Measurements from ENCODE around the gene APOA4. TPM values are rescaled to one million over a fixed set of nuclear protein-coding genes. Genes with fewer than 3 reads are reported as not detected.

The APOA4 gene
- not detected in 2 replicates for total RNA-seq

GRCh38 chr11:116823031-116823843 is at the start of gene APOA4:
APOA4 (minus strand) TSS chr11:116823304; CDS start chr11:116823191, 113 bp downstream.

GRCh38 chr11:116837231-116838091 is 14.4 kb upstream of the APOA4 start, which contains the start of gene APOA1:
APOA1 (minus strand) TSS chr11:116837622; CDS start chr11:116837387, 235 bp downstream.

GRCh38 chr11:116829525-116830183 is 6.5 kb upstream of the APOA4 start, which contains the start of gene APOC3:
APOC3 (plus strand) TSS chr11:116829907; CDS start chr11:116830583, 676 bp downstream.

GRCh38 chr11:116791813-116792143 is 31.3 kb downstream of the APOA4 start, which contains the start of gene APOA5:
APOA5 (minus strand) TSS chr11:116791879; CDS start chr11:116791860, 19 bp downstream.

GRCh38 chr11:116787786-116788486 is 35.2 kb downstream of the APOA4 start, which contains the start of gene ZPR1:
ZPR1 (minus strand) TSS chr11:116788023; CDS start chr11:116787990, 33 bp downstream.

GRCh38 chr11:116772443-116773202 is 50.5 kb downstream of the APOA4 start, which contains the start of gene BUD13:
BUD13 (minus strand) TSS chr11:116772987; CDS start chr11:116772964, 23 bp downstream.

Other genes with a start within 250 kb of the APOA4 start
- 10.3 and 12.1 TPM in 2 replicates for gene BUD13, start 50.3 kb downstream of the APOA4 start, total RNA-seq
- 41.0 and 63.4 TPM in 2 replicates for gene ZPR1, start 35.3 kb downstream of the APOA4 start, total RNA-seq
- gene APOA5, start 31.4 kb downstream of the APOA4 start, total RNA-seq = not detected in 2 replicates
- not detected in 2 replicates for gene APOC3, start 6.6 kb upstream of the APOA4 start, total RNA-seq
- gene APOA1, start 14.3 kb upstream of the APOA4 start, total RNA-seq = 0.32 and 0.52 TPM in 2 replicates